SKM-1 (cell line): ENCODE results near the gene RBM42.
"Not testable (repeated sequence)": the region's sequence is repeated elsewhere in the genome, so short reads cannot be mapped to it uniquely, and the experiment has no call there.

Experiments
- DNase-seq: peaks from one replicate; lab custom pipeline; 2025; ENCODE audit not compliant: unreplicated experiment; lab: John Stamatoyannopoulos, UW

RBM42 gene

DNA sequence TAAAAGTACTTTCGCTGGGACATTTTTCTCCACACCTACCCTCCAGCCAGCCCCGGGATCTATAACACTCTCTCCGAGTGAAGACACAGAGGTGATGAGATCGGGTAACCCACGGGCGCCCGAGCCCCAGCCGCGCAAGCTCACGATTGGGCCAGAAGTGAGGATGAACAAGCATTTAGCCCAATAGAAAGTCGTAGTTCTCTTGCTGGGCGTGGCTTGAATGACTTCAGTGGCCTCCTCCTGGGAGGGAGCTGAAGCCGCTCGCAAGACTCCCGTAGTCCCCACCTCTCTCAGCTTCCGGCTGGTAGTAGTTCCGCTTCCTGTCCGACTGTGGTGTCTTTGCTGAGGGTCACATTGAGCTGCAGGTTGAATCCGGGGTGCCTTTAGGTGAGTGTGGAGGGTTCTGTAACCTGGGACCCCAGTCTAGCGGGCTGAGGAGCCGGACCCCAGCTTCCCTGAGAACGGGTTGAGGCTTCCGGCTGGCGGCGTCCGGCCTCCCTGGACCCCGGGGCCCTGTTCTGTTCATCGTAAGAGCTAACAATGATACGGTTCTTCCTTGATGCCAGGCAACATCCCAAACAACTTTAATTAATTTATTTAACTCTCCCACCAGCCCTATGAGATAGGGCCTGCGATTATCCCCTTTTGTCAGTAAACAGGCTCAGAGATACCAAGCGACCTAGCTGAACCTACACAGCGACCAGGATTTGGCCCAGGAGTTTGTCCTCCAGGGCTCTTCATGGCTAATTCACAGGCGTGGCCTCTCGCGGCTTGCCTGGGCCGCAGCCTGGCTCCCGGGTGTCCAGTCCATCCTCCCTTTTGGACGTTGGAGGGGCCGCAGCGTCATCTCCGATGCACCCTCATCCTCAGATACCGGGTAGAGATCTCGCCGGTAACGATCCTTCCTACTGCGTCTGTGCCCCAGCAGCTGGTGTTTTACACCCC is 19.5 kb downstream of the RBM42 start, which contains the start of gene COX6B1:
COX6B1 (plus strand) TSS at position 307 of the 945 bp plus-strand sequence. CDS start 2,921 bp downstream, outside the sequence.
- peak; percentile 93 for DNase-seq

- no peak for DNase-seq
Measured at GRCh38 chr19:35650581-35650980, 21.7 kb downstream of the RBM42 start.

DNA sequence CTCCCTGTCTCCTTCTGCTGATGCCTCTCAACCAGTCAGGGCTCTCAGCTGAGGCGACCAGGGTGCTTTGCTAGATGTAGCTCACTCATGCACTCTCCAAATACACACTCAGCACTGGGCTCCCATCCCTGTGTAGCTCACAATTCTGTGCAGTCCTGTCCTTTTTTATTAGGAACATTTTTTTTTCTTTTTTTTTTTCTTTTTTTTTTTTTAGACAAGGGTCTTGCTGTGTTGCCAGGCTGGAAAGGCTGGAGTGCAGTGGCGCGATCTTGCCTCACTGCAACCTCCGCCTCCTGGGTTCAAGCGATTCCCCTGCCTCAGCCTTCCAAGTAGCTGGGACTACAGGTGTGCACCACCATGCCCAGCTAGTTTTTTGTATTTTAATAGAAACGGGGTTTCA is 26.0 kb downstream of the RBM42 start:
- DNase-seq: not testable (repeated sequence)

DNA sequence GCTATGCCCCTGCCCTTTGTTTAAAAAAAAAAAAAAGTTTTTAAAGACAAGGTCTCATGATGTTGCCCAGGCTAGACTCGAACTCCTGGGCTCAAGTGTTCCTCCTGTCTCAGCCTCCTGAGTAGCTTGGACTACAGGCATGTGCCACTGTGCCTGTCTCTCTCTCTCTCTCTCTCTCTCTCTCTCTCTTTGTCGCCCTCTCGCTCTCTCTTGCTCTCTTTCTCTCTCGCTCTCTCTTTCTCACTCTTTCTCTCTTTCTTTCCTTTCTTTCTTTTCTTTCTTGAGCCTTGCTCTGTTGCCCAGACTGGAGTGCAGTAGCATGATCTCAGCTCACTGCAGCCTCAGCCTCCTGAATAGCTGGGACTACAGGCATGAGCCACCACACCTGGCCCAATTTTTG is 26.8 kb downstream of the RBM42 start:
- no peak for DNase-seq

GRCh38 chr19:35656700-35657099 is 27.9 kb downstream of the RBM42 start:
- DNase-seq: no peak

DNA sequence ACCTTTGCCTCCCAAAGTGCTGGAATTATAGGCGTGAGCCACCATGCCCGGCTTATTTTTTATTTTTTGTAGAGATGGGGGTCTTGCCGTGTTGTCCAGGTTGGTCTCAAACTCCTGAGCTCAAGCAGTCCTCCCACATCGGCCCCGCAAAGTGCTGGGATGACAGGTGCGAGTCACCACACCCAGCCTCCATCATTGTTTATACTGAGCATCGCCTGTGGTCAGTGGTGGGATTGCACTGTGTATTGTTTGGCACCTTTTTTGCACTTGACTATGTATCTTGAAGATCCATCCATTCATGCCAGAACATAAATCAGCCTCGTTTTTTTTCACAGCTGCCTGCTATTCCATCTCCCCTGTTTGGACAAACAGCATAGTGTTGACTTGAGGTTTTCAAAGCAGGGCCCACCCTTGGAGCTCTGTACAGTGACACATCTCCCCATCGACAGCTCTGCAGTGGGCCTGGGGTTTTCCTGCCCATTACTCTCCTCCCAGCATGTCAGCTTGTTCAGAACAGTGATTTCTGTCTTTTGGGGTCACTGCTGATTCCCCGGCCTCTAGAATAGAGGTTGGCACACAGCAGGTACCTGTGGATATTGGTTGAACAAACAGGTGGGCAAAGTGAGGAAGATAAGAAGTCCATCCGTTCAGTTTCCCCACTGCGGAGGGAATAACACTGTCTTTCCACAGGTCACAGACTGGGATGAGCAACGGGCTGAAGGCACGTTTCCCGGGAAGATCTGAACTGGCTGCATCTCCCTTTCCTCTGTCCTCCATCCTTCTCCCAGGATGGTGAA is 29.3 kb downstream of the RBM42 start:
- DNase-seq: no peak

DNA sequence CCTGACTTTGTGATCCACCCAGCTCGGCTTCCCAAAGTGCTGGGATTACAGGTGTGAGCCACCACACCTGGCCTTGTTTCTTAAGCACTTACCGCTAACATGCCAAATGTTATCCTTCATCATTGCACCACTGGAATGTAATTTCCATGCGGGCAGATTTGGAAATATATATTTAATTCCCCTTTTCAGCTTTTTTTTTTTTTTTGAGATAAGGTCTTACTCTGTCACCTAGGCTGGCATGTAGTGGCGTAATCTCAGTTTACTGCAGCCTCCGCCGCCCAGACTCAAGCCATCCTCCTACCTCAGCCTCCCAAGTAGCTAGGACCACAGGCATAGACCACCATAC is 33.1 kb downstream of the RBM42 start:
- DNase-seq: no peak

GRCh38 chr19:35663981-35664380 is 35.1 kb downstream of the RBM42 start:
- DNase-seq: no peak

DNA sequence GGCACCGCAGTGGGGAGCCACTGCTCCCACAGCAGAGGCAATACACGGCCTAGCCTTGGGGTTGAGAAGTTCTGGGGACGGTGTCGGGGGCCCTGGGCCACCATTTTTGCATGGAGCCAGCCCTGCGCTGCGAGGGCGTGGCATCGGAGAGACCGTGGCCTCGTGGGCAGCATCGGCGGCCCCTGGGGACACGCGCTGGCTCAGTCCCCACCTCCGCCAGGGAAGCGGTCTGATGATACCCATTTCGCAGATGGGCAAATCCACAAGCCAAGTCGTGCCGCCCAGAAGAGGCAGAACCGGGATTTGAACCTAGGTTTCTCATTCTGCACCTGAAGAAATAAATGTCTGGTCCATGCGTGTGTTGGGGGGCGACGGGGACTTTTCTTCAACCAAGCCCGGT is 36.3 kb downstream of the RBM42 start:
- no peak for DNase-seq

GRCh38 chr19:35665604-35666003 is 36.8 kb downstream of the RBM42 start:
- no peak for DNase-seq

DNA sequence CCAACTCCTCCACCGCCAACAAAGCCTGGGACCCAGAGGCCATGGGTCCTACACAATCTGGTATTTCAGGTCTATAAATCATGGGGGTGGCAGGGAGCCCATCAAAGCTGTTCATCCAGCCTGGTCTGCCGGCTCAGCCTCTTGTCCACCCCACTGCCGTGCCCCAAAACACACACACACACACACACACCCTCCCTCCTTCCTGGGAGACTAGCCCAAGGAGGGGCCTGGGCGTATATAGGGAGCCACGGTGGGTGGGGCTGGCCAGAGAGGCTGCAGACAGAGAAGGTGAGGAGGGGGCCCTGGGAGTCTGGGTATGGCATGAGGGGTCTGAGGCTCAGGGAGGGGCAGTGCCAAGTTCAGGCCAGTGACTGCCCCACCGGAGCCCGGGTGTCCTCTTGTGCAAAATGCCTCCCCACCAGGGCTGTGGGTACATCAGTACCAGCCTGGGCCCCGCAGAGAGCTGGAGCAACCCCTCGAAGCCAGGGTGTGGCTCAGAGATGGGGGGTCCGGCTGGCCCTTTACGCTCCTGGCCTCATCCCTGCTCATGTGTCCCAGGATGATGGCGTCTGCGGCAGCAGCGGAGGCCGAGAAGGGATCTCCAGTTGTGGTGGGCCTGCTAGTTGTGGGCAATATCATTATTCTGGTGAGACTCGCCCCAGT is 37.5 kb downstream of the RBM42 start, which contains the start of gene UPK1A:
UPK1A (plus strand) TSS at position 267 of the 663 bp plus-strand sequence; CDS start at position 563, 296 bp downstream.
- DNase-seq: no peak

- DNase-seq: no peak
Measured at GRCh38 chr19:35669566-35669965, 40.7 kb downstream of the RBM42 start.

- DNase-seq: no peak
Measured at GRCh38 chr19:35669974-35670373, 41.1 kb downstream of the RBM42 start.

DNA sequence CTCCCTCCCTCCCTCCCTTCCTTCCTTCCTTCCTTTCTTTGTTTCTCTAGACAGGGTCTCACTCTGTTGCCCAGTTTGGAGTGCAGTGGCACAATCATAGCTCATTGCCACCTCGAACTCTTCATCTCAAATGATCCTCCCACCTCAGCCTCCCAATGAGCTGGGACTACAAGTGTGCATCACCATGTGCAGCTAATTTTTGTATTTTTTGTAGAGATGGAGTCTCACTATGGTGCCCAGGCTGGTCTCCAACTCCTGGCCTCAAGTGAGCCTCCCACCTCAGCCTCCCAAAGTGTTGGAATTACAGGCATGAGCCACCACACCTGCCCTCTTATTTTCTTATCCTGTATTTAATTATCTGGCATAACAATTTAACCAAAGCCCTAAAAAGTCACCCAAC is 41.9 kb downstream of the RBM42 start:
- DNase-seq: no peak

- no peak for DNase-seq
Measured at GRCh38 chr19:35671818-35672217, 43.0 kb downstream of the RBM42 start.

DNA sequence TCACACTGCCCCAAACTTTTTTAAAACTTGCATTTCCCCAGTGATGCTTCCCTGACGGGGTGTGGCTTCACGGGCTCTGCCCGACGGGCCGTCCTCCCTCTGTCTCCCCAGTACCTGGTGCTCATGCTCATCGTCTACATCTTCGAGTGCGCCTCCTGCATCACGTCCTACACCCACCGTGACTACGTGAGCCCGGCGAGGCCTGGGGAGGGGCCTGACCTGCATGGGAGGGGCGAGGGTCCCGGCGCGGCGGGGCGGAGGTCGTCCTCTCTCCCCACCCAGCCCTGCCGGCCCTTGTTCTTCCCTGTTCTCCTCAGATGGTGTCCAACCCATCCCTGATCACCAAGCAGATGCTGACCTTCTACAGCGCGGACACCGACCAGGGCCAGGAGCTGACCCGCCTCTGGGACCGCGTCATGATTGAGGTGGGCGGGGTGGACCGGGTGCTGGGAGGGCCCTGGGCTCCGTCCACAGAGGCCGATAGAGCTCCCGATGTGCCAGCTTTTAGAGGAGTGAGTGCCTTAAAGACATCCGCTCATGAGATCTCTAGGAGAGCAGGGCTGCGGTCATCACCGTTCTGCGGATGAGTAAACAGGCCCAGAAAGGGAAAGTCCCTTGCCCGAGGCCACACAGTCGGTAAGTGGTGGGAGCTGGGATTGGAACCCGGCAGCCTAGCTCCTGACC is 44.4 kb downstream of the RBM42 start:
- DNase-seq: no peak

DNA sequence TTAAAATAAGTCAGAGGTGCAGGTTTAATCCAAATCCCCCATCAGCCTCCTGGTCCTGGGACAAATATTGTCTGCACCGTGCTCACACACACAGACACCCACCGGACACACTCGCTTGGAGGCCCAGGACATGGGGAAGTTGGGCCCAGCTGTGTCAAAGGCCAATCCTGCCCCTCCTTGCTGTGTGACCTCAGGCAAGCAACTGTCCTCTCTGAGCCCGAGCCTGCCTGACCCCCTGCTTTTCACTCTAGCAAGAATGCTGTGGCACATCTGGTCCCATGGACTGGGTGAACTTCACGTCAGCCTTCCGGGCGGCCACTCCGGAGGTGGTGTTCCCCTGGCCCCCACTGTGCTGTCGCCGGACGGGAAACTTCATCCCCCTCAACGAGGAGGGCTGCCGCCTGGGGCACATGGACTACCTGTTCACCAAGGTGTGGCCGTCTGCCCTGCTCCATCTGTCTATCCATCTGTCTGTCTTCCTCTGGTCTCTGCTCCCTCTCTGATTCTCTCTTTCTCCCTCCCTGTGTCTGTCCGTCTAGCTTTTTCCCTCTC is 46.8 kb downstream of the RBM42 start:
- no peak for DNase-seq
